Mesendoderm (in vitro differentiated cells): ENCODE results near the gene RXRG.

Experiments
- DNase-seq: peaks from one replicate; pipeline ENCODE4 v3.0.0; 2013
- H2AK5ac ChIP-seq: 2 replicates; pipeline ENCODE4 v1.6.1; 2013; ENCODE audit warnings: low read length, inconsistent platforms
- H2BK120ac ChIP-seq: 2 replicates; pipeline ENCODE4 v1.6.1; 2013; ENCODE audit warnings: low read depth, mild to moderate bottlenecking, low read length, moderate library complexity, mixed read lengths
- H2BK15ac ChIP-seq: replicated peaks from 2 replicates; pipeline ENCODE4 v1.6.1; 2013; ENCODE audit warnings: low read depth, mild to moderate bottlenecking, moderate library complexity
- H2BK5ac ChIP-seq: 2 replicates; pipeline ENCODE4 v1.6.1; 2013; ENCODE audit warnings: low read length, inconsistent platforms
- H3K18ac ChIP-seq: 2 replicates; pipeline ENCODE4 v1.6.1; 2013; ENCODE audit warnings: mild to moderate bottlenecking, low read length, mixed read lengths
- H3K23ac ChIP-seq: one replicate; pipeline ENCODE4 v1.6.1; 2013; ENCODE audit warnings: low read length
- H3K27ac ChIP-seq: 2 replicates; pipeline ENCODE4 v1.5.1; 2013; ENCODE audit warnings: low read depth, mild to moderate bottlenecking, inconsistent platforms, low read length, moderate library complexity
- H3K27me3 ChIP-seq: 2 replicates; pipeline ENCODE4 v1.6.1; 2013; ENCODE audit warnings: low read length, control low read depth, mild to moderate bottlenecking, inconsistent platforms; ENCODE audit not compliant: insufficient read depth, poor library complexity
- H3K36me3 ChIP-seq: 2 replicates; pipeline ENCODE4 v1.6.1; 2013; ENCODE audit warnings: low read length, inconsistent platforms; ENCODE audit not compliant: control insufficient read depth, insufficient read depth
- H3K4ac ChIP-seq: one replicate; pipeline ENCODE4 v1.6.1; 2013; ENCODE audit warnings: low read depth, mild to moderate bottlenecking, low read length, moderate library complexity
- H3K4me1 ChIP-seq: 2 replicates; pipeline ENCODE4 v1.6.1; 2013; ENCODE audit warnings: low read depth, low read length, inconsistent platforms; ENCODE audit not compliant: control insufficient read depth
- H3K4me2 ChIP-seq: 2 replicates; pipeline ENCODE4 v1.6.1; 2013; ENCODE audit warnings: low read length
- H3K4me3 ChIP-seq: 2 replicates; pipeline ENCODE4 v1.5.1; 2013; ENCODE audit warnings: mild to moderate bottlenecking, low read length
- H3K56ac ChIP-seq: one replicate; pipeline ENCODE4 v1.6.1; 2013; ENCODE audit warnings: low read length
- H3K79me1 ChIP-seq: 2 replicates; pipeline ENCODE4 v1.6.1; 2013; ENCODE audit warnings: low read length, inconsistent platforms
- H3K79me2 ChIP-seq: 2 replicates; pipeline ENCODE4 v1.6.1; 2013; ENCODE audit warnings: mild to moderate bottlenecking, low read length; ENCODE audit not compliant: control insufficient read depth, insufficient read depth
- H3K9ac ChIP-seq: 2 replicates; pipeline ENCODE4 v1.6.1; 2013; ENCODE audit warnings: low read length, inconsistent platforms
- H4K5ac ChIP-seq: one replicate; pipeline ENCODE4 v1.6.1; 2013; ENCODE audit warnings: low read length
- H4K8ac ChIP-seq: one replicate; pipeline ENCODE4 v1.6.1; 2013; ENCODE audit warnings: low read depth, mild to moderate bottlenecking, control low read depth, low read length, moderate library complexity
- WGBS: extraction: QIAGEN DNeasy Blood & Tissue Kit; methylation state at CpG from one replicate; pipeline ENCODE4 v1.1.7; 2013; ENCODE audit warnings: low lambda C conversion rate, missing lambda C conversion rate; ENCODE audit not compliant: insufficient coverage; ENCODE audit errors: extremely low coverage; 5-methylcytosine and 5-hydroxymethylcytosine counted together

The RXRG gene

DNA sequence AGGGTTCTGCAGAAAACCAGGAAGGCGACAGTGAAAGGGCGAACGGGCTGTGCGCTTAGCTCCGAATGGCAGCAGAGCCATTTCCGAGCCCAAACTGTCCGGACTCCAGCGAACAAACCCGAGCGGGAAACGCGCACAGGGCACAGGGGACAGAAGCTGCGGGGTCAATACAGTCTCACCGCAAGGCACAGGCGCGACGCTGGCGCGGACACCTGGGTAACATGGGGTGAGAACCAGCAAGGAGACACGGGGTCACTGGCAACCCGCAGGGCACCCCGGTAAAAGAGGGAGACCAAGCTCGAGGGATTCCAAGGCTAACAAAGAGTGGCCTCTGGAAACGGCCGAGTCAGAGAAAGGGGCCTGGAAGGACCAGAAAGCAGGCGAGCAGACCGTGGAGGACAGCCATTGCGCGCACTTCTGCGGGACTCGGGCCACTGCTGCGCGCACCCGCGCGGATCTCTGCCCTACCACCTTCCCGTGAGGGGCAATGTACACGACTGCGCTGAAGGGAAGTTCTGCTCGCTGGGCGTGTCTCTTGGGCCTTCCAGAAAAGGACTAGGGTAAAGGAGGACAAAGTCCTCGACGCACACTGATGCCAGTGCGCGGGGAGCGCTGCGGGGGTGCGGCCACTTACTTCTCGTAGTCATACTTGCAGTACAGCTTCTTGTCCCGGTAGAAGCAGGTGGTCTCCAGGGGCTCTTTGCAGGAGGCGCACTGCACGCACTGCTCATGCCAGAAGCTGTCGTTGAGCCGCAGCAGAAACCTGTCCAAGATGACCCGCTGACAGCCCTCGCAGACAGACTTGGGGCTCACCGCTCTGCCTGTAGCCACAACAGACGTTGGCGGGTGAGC lies 92.3 kb downstream of the RXRG start:
- H2AK5ac ChIP-seq, result no peak overlapping the region
- no peak overlapping the region for H2BK5ac ChIP-seq
- H3K4ac ChIP-seq, result no peak overlapping the region
- H3K4me1 ChIP-seq, result no peaks in the 10 kb centered on the region
- peak overlapping the region; percentile 66 for H3K56ac ChIP-seq
- no peaks in the 10 kb centered on the region for H3K36me3 ChIP-seq
- H3K79me2 ChIP-seq, result no peaks in the 10 kb centered on the region
- peak; percentile 57 for DNase-seq
- peak overlapping the region; percentile 69 for H3K4me2 ChIP-seq
- H2BK120ac ChIP-seq, result no peak overlapping the region
- peak overlapping the region; percentile 28 for H3K9ac ChIP-seq
- no peak overlapping the region for H3K4me3 ChIP-seq
- no peak overlapping the region for H3K18ac ChIP-seq
- WGBS, result no CpG with 5 or more reads among the region's 59 CpGs
- H2BK15ac ChIP-seq, result no peak overlapping the region
- no peaks in the 10 kb centered on the region for H3K79me1 ChIP-seq
- H4K8ac ChIP-seq, result no peak overlapping the region
- H3K27me3 ChIP-seq, result peaks cover 58% of the 10 kb centered on the region
- H4K5ac ChIP-seq, result no peak overlapping the region
- no peak overlapping the region for H3K23ac ChIP-seq
- no peak overlapping the region for H3K27ac ChIP-seq

DNA sequence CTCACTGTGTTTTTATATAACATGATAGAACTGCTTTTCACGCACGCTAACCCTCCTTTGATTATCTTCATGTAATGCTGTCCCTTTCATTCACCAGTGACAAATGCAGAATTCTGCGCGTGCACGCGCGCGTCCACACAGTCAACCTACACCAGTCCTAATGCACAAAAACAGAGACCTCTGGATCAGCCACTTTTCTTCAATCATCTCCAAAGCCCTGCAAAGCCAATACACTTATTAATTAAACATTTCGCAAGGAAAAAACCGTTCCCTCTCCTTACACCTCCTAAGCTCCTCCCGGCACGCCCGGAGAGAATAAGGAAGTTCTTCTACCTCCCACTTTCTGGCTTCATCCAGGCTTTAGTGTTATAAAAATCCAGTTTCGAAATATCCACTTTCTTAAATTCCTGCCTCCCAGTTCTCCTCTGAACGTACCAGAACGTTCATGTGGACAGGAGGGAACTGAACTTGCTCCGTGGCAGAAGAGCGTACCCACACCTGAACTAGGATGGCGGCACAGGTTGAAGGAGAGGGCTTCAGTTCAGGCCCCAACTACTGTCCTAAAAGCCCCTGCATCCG lies 93.0 kb downstream of the RXRG start:
- H3K79me2 ChIP-seq, result no peaks in the 10 kb centered on the region
- no peaks in the 10 kb centered on the region for H3K4me1 ChIP-seq
- H3K4ac ChIP-seq, result no peak overlapping the region
- H3K4me2 ChIP-seq, result peak overlapping the region; percentile 69
- no peak overlapping the region for H3K27ac ChIP-seq
- no peaks in the 10 kb centered on the region for H3K79me1 ChIP-seq
- H3K23ac ChIP-seq, result peak overlapping the region; percentile 69
- no peak overlapping the region for H2BK120ac ChIP-seq
- no peak overlapping the region for H4K5ac ChIP-seq
- H2BK5ac ChIP-seq, result no peak overlapping the region
- no peaks in the 10 kb centered on the region for H3K36me3 ChIP-seq
- no peak overlapping the region for H3K18ac ChIP-seq
- H3K4me3 ChIP-seq, result no peak overlapping the region
- H3K27me3 ChIP-seq, result peaks cover 53% of the 10 kb centered on the region
- no peak for DNase-seq
- no peak overlapping the region for H2AK5ac ChIP-seq
- no peak overlapping the region for H3K9ac ChIP-seq
- H2BK15ac ChIP-seq, result no peak overlapping the region
- no CpG with 5 or more reads among the region's 20 CpGs for WGBS
- H4K8ac ChIP-seq, result no peak overlapping the region
- peak overlapping the region; percentile 66 for H3K56ac ChIP-seq
